SJSA1 (cell line): ENCODE results near the gene NFYA. TPM values are rescaled to one million over a fixed set of nuclear protein-coding genes. Genes with fewer than 3 reads are reported as not detected.

Source experiments
- DNase-seq, 2 experiments: peaks; one replicate each; pipeline ENCODE4 v3.0.0-alpha.2; 2015 to 2020; ENCODE audit warnings: low spot score in 2 of 2, low read depth in 1 of 2
- H3K27ac ChIP-seq: fragments of 250-450 bp; sonication (Bioruptor Pico); 2 replicates; pipeline ENCODE4 v1.5.1; 2020; ENCODE audit warnings: mild to moderate bottlenecking, moderate library complexity
- H3K27me3 ChIP-seq: fragments of 250-450 bp; sonication (Bioruptor Pico); replicated peaks from 2 replicates; pipeline ENCODE4 v1.5.1; 2020; ENCODE audit warnings: mild to moderate bottlenecking, moderate library complexity
- H3K36me3 ChIP-seq: fragments of 250-450 bp; sonication (Bioruptor Pico); 2 replicates; pipeline ENCODE4 v1.5.1; 2020; ENCODE audit warnings: mild to moderate bottlenecking
- H3K4me1 ChIP-seq: fragments of 250-450 bp; sonication (Bioruptor Pico); replicated peaks from 2 replicates; pipeline ENCODE4 v1.6.1; 2021; ENCODE audit warnings: mild to moderate bottlenecking
- H3K4me3 ChIP-seq: fragments of 250-450 bp; sonication (Bioruptor Pico); 2 replicates; pipeline ENCODE4 v1.5.1; 2020; ENCODE audit warnings: mild to moderate bottlenecking
- H3K9me3 ChIP-seq: fragments of 250-450 bp; sonication (Bioruptor Pico); replicated peaks from 2 replicates; pipeline ENCODE4 v1.5.1; 2020; ENCODE audit warnings: mild to moderate bottlenecking
- total RNA-seq: library from RNA; depleted of rRNA; stranded (reverse); fragments of >200 nt; shearing (Covaris generic); gene quantifications from 2 replicates; pipeline ENCODE4 v1.2.3, GENCODE V29; 2014; rRNA removed

Gene NFYA
- total RNA-seq, result 6.5 and 14.9 TPM in 2 replicates

- H3K9me3 ChIP-seq, result no peaks in the 10 kb centered on the region
- peak within 1 kb of the TSS; percentile 80 for H3K27ac ChIP-seq
- peak in 1 of 2 experiments; percentile 100 for DNase-seq
- peaks cover 6% of the 10 kb centered on the region for H3K4me1 ChIP-seq
- H3K36me3 ChIP-seq, result peaks cover 6% of the 10 kb centered on the region
- H3K4me3 ChIP-seq, result peak within 1 kb of the TSS; percentile 76
- no peaks in the 10 kb centered on the region for H3K27me3 ChIP-seq
Measured at GRCh38 chr6:41072836-41073202, at the start of gene NFYA. NFYA (plus strand) TSS chr6:41072974; CDS start chr6:41079090, 6,116 bp downstream.

GRCh38 chr6:41023114-41023513, 49.7 kb upstream of the NFYA start:
- DNase-seq, result no peak
- Histone ChIP-seq H3K4me3 (no peak overlapping the region), H3K4me1 (peaks cover 14% of the 10 kb centered on the region), H3K36me3 (no peaks in the 10 kb centered on the region), H3K9me3 (no peaks in the 10 kb centered on the region; the same call in 1 of the 2 replicates), H3K27me3 (no peaks in the 10 kb centered on the region), H3K27ac (no peak overlapping the region)

GRCh38 chr6:41025966-41026530, 46.7 kb upstream of the NFYA start:
- Histone ChIP-seq H3K27me3 (no peaks in the 10 kb centered on the region), H3K9me3 (no peaks in the 10 kb centered on the region), H3K4me1 (peaks cover 17% of the 10 kb centered on the region), H3K4me3 (no peak overlapping the region), H3K36me3 (no peaks in the 10 kb centered on the region), H3K27ac (no peak overlapping the region)
- no peak for DNase-seq

- no peak for DNase-seq
- Histone ChIP-seq H3K36me3 (no peaks in the 10 kb centered on the region), H3K27ac (no peak overlapping the region), H3K4me3 (no peak overlapping the region), H3K27me3 (no peaks in the 10 kb centered on the region), H3K4me1 (peaks cover 14% of the 10 kb centered on the region), H3K9me3 (no peaks in the 10 kb centered on the region)
Measured at GRCh38 chr6:41027241-41027640, 45.5 kb upstream of the NFYA start.

- DNase-seq, result peak; percentile 73 to 81
- no peak overlapping the region for H3K27ac ChIP-seq
- no peaks in the 10 kb centered on the region for H3K9me3 ChIP-seq
- no peaks in the 10 kb centered on the region for H3K27me3 ChIP-seq
- no peak overlapping the region for H3K4me3 ChIP-seq
- no peaks in the 10 kb centered on the region for H3K36me3 ChIP-seq
- peaks cover 14% of the 10 kb centered on the region for H3K4me1 ChIP-seq
Measured at GRCh38 chr6:41027799-41028560, 44.8 kb upstream of the NFYA start.

- Histone ChIP-seq H3K27ac (no peak overlapping the region), H3K9me3 (no peaks in the 10 kb centered on the region), H3K27me3 (no peaks in the 10 kb centered on the region), H3K4me3 (no peak overlapping the region), H3K4me1 (peaks cover 11% of the 10 kb centered on the region), H3K36me3 (no peaks in the 10 kb centered on the region)
- DNase-seq, result no peak
Measured at GRCh38 chr6:41028561-41029412, 44.0 kb upstream of the NFYA start.

- H3K4me1 ChIP-seq, result peaks cover 6% of the 10 kb centered on the region
- no peaks in the 10 kb centered on the region for H3K9me3 ChIP-seq
- no peak for DNase-seq
Measured at GRCh38 chr6:41032830-41033229, 39.9 kb upstream of the NFYA start.

GRCh38 chr6:41033776-41034175, 39.0 kb upstream of the NFYA start:
- Histone ChIP-seq H3K27ac (no peak overlapping the region), H3K27me3 (no peaks in the 10 kb centered on the region), H3K36me3 (no peaks in the 10 kb centered on the region), H3K9me3 (no peaks in the 10 kb centered on the region), H3K4me3 (no peak overlapping the region), H3K4me1 (no peaks in the 10 kb centered on the region)
- no peak for DNase-seq

More at GRCh38 chr6:41032830-41033229, 39.9 kb upstream of the NFYA start:
- no peaks in the 10 kb centered on the region for H3K36me3 ChIP-seq
- H3K27ac ChIP-seq, result no peak overlapping the region
- H3K4me3 ChIP-seq, result no peak overlapping the region
- no peaks in the 10 kb centered on the region for H3K27me3 ChIP-seq

- H3K9me3 ChIP-seq, result no peaks in the 10 kb centered on the region
- no peak overlapping the region for H3K4me3 ChIP-seq
- no peaks in the 10 kb centered on the region for H3K36me3 ChIP-seq
- no peaks in the 10 kb centered on the region for H3K27me3 ChIP-seq
- DNase-seq, result no peak
- no peak overlapping the region for H3K27ac ChIP-seq
- peaks cover 5% of the 10 kb centered on the region; the same call in 1 of the 2 replicates for H3K4me1 ChIP-seq
Measured at GRCh38 chr6:41036186-41036585, 36.6 kb upstream of the NFYA start.

- peaks cover 5% of the 10 kb centered on the region; the same call in 1 of the 2 replicates for H3K4me1 ChIP-seq
- no peak for DNase-seq
- no peaks in the 10 kb centered on the region for H3K9me3 ChIP-seq
- H3K27me3 ChIP-seq, result no peaks in the 10 kb centered on the region
- no peak overlapping the region for H3K4me3 ChIP-seq
- H3K27ac ChIP-seq, result no peak overlapping the region
- no peaks in the 10 kb centered on the region for H3K36me3 ChIP-seq
Measured at GRCh38 chr6:41036601-41037000, 36.2 kb upstream of the NFYA start.

- Histone ChIP-seq H3K27me3 (no peaks in the 10 kb centered on the region), H3K27ac (no peak overlapping the region), H3K4me3 (no peak overlapping the region), H3K9me3 (no peaks in the 10 kb centered on the region), H3K36me3 (no peaks in the 10 kb centered on the region), H3K4me1 (peaks cover 5% of the 10 kb centered on the region; the same call in 1 of the 2 replicates)
- no peak for DNase-seq
Measured at GRCh38 chr6:41037107-41037900, 35.5 kb upstream of the NFYA start.

GRCh38 chr6:41038205-41038604, 34.6 kb upstream of the NFYA start:
- no peak overlapping the region for H3K4me3 ChIP-seq
- peaks cover 5% of the 10 kb centered on the region; the same call in 1 of the 2 replicates for H3K4me1 ChIP-seq
- no peaks in the 10 kb centered on the region for H3K27me3 ChIP-seq

More at GRCh38 chr6:41038205-41038604, 34.6 kb upstream of the NFYA start:
- H3K27ac ChIP-seq, result no peak overlapping the region
- H3K9me3 ChIP-seq, result no peaks in the 10 kb centered on the region
- no peak for DNase-seq
- no peaks in the 10 kb centered on the region for H3K36me3 ChIP-seq
